Kidney epithelial cell (primary cell): ENCODE data around the gene RGL4. TPM values are rescaled to one million over a fixed set of nuclear protein-coding genes. Genes with fewer than 3 reads are reported as not detected.

ENCODE experiments used
- DNase-seq: peaks from one replicate; pipeline ENCODE4 v3.0.0-alpha.2; 2010; ENCODE audit warnings: low read depth
- H3K27me3 ChIP-seq: 2 replicates; pipeline ENCODE4 v1.6.0; 2011; ENCODE audit warnings: low read length; ENCODE audit not compliant: control insufficient read depth, insufficient read depth
- H3K36me3 ChIP-seq: 2 replicates; pipeline ENCODE4 v1.5.1; 2011; ENCODE audit warnings: low read length; ENCODE audit not compliant: control insufficient read depth, insufficient read depth
- H3K4me3 ChIP-seq: 2 replicates; pipeline ENCODE4 v1.5.1; 2011; ENCODE audit warnings: low read depth, mild to moderate bottlenecking, control low read depth, low read length
- CTCF ChIP-seq: IDR thresholded peaks from 2 replicates; pipeline ENCODE4 v1.5.1; 2011; ENCODE audit warnings: mild to moderate bottlenecking, moderate library complexity, low read length, control low read depth, inconsistent platforms; ENCODE audit not compliant: insufficient read depth, poor library complexity, severe bottlenecking
- total RNA-seq: library from RNA; depleted of rRNA; stranded (reverse); fragments of >200 nt; gene quantifications from 2 replicates; pipeline ENCODE4 v1.2.3, GENCODE V29; 2015

RGL4 gene
- total RNA-seq, 1 donor from 2014 or later: not detected

GRCh38 chr22:23704062-23704461, 13.2 kb downstream of the RGL4 start:
- no peak for DNase-seq
- TF ChIP-seq CTCF: no peak
- Histone ChIP-seq H3K4me3 (no peak overlapping the region), H3K27me3 (no peaks in the 10 kb centered on the region), H3K36me3 (peaks cover 1% of the 10 kb centered on the region)

GRCh38 chr22:23704829-23705228, 14.0 kb downstream of the RGL4 start:
- TF ChIP-seq CTCF: no peak
- H3K27me3 ChIP-seq: no peaks in the 10 kb centered on the region
- H3K36me3 ChIP-seq: peaks cover 1% of the 10 kb centered on the region
- no peak for DNase-seq
- H3K4me3 ChIP-seq: no peak overlapping the region

GRCh38 chr22:23705358-23705757, 14.5 kb downstream of the RGL4 start:
- Histone ChIP-seq H3K27me3 (no peaks in the 10 kb centered on the region), H3K4me3 (no peak overlapping the region), H3K36me3 (no peaks in the 10 kb centered on the region)
- no peak for TF ChIP-seq CTCF
- no peak for DNase-seq

- TF ChIP-seq CTCF: no peak
- no peak for DNase-seq
- Histone ChIP-seq H3K27me3 (no peaks in the 10 kb centered on the region), H3K36me3 (no peaks in the 10 kb centered on the region), H3K4me3 (no peak overlapping the region)
These were observed 17.5 kb downstream of the RGL4 start for GRCh38 chr22:23708270-23708669.

GRCh38 chr22:23709107-23709506, 18.3 kb downstream of the RGL4 start:
- DNase-seq: no peak
- Histone ChIP-seq H3K36me3 (no peaks in the 10 kb centered on the region), H3K27me3 (no peaks in the 10 kb centered on the region), H3K4me3 (no peak overlapping the region)
- no peak for TF ChIP-seq CTCF

- H3K27me3 ChIP-seq: no peaks in the 10 kb centered on the region
- no peak overlapping the region for H3K4me3 ChIP-seq
- DNase-seq: no peak
- H3K36me3 ChIP-seq: no peaks in the 10 kb centered on the region
- TF ChIP-seq CTCF: no peak
These were observed 21.4 kb downstream of the RGL4 start for GRCh38 chr22:23712256-23712655.
